H1 (cell line): ENCODE results near the gene GPR180. TPM values are rescaled to one million over a fixed set of nuclear protein-coding genes. Genes with fewer than 3 reads are reported as not detected.

ENCODE experiments used
- CTCF ChIA-PET: fragments of 300-600 bp; sonication (Branson Sonifier 250); formaldehyde crosslinking; loops from one replicate; lab custom pipeline; 2021; ENCODE audit not compliant: partially characterized antibody; lab: Charles Lee
- POLR2A ChIA-PET: fragments of 300-600 bp; sonication (Branson Sonifier 250); formaldehyde crosslinking; loops from one replicate; lab custom pipeline; 2021; ENCODE audit warnings: inconsistent platforms; ENCODE audit not compliant: partially characterized antibody; lab: Charles Lee
- DNase-seq, 2 experiments: peaks; one replicate each; pipeline versions ENCODE4 v3.0.0 to v3.0.0-alpha.2; 2010 to 2022; ENCODE audit warnings: low spot score in 2 of 2, low read depth in 1 of 2, mixed read lengths in 1 of 2
- FAIRE-seq: peaks from 2 replicates; lab custom pipeline; 2011; peaks lifted over from hg19 to GRCh38; lab: Jason Lieb, UNC
- H2AFZ ChIP-seq: 2 replicates; pipeline ENCODE4 v1.8.1; 2012; ENCODE audit warnings: low read length, inconsistent platforms
- H2AK5ac ChIP-seq: 2 replicates; pipeline ENCODE4 v1.6.1; 2013; ENCODE audit warnings: low read depth, low read length
- H2BK120ac ChIP-seq: replicated peaks from 2 replicates; pipeline ENCODE3; 2013; ENCODE audit warnings: low read depth, low read length, inconsistent platforms
- H2BK12ac ChIP-seq: 2 replicates; pipeline ENCODE4 v1.6.1; 2013; ENCODE audit warnings: low read depth, low read length
- H2BK15ac ChIP-seq: 2 replicates; pipeline ENCODE4 v1.6.1; 2013; ENCODE audit warnings: low read length
- H2BK20ac ChIP-seq: 2 replicates; pipeline ENCODE4 v1.6.1; 2013; ENCODE audit warnings: low read length
- H2BK5ac ChIP-seq: 2 replicates; pipeline ENCODE4 v1.6.1; 2013; ENCODE audit warnings: low read depth, low read length
- H3K14ac ChIP-seq: 2 replicates; pipeline ENCODE4 v1.6.1; 2013; ENCODE audit warnings: inconsistent platforms; ENCODE audit not compliant: insufficient read length
- H3K18ac ChIP-seq: 2 replicates; pipeline ENCODE4 v1.6.1; 2013; ENCODE audit warnings: low read length; ENCODE audit errors: extremely low read depth
- H3K23ac ChIP-seq: 2 replicates; pipeline ENCODE4 v1.6.1; 2013; ENCODE audit warnings: inconsistent platforms; ENCODE audit not compliant: insufficient read length
- H3K23me2 ChIP-seq: 2 replicates; pipeline ENCODE4 v1.6.1; 2013; ENCODE audit warnings: low read depth, low read length
- H3K27ac ChIP-seq: 2 replicates; pipeline ENCODE4 v1.6.1; 2011; ENCODE audit warnings: low read depth, low read length, inconsistent platforms
- H3K27me3 ChIP-seq, 4 experiments: replicated peaks in 1 of 4; 1 replicate in 1 of 4; 2 replicates in 3 of 4; pipeline versions ENCODE4 v1.6.1 to v1.8.1; 2011 to 2013; ENCODE audit warnings: low read length in 3 of 4, mild to moderate bottlenecking in 3 of 4, inconsistent platforms in 2 of 4, mixed read lengths in 2 of 4, moderate library complexity in 1 of 4; ENCODE audit not compliant: control insufficient read depth in 3 of 4, insufficient read depth in 3 of 4; ENCODE audit errors: extremely low read depth in 1 of 4
- H3K36me3 ChIP-seq, 4 experiments: 2 replicates each; pipeline versions ENCODE4 v1.6.1 to v1.8.1; 2011 to 2013; ENCODE audit warnings: mild to moderate bottlenecking in 4 of 4, low read length in 3 of 4, moderate library complexity in 2 of 4, control low read depth in 1 of 4, inconsistent platforms in 1 of 4; ENCODE audit not compliant: insufficient read depth in 4 of 4, control insufficient read depth in 2 of 4
- H3K4ac ChIP-seq: replicated peaks from 2 replicates; pipeline ENCODE3; 2013; ENCODE audit warnings: low read length, low read depth, mixed read lengths, inconsistent platforms; ENCODE audit not compliant: insufficient read length
- H3K4me1 ChIP-seq, 4 experiments: replicated peaks in 1 of 4; 1 replicate in 1 of 4; 2 replicates in 3 of 4; pipeline versions ENCODE4 v1.6.1 to v1.8.1; 2011 to 2013; ENCODE audit warnings: low read length in 3 of 4, inconsistent platforms in 2 of 4, mixed read lengths in 1 of 4; ENCODE audit not compliant: insufficient read depth in 4 of 4, control insufficient read depth in 3 of 4
- H3K4me2 ChIP-seq, 2 experiments: 2 replicates each; pipeline versions ENCODE4 v1.6.1 to v1.8.1; 2011 to 2013; ENCODE audit warnings: low read depth in 2 of 2, low read length in 2 of 2, control low read depth in 1 of 2, inconsistent platforms in 1 of 2, mild to moderate bottlenecking in 1 of 2; ENCODE audit not compliant: insufficient read depth in 1 of 2
- H3K4me3 ChIP-seq, 4 experiments: fragments of 200-600, 300-600 bp in 1 of 4; sonication (generic), shearing (Covaris generic), sonication (Bioruptor Twin) in 1 of 4; 2 replicates each; pipeline versions ENCODE4 v1.5.1 to v1.8.1; 2011 to 2016; ENCODE audit warnings: low read length in 4 of 4, low read depth in 3 of 4, control low read depth in 2 of 4, inconsistent platforms in 2 of 4, mild to moderate bottlenecking in 2 of 4, mixed read lengths in 1 of 4, moderate library complexity in 1 of 4; ENCODE audit not compliant: insufficient read depth in 2 of 4; ENCODE audit errors: extremely low read depth in 1 of 4
- H3K56ac ChIP-seq: replicated peaks from 2 replicates; pipeline ENCODE3; 2013; ENCODE audit warnings: low read depth, mild to moderate bottlenecking, mixed read lengths, low read length, inconsistent platforms; ENCODE audit not compliant: insufficient read length
- H3K79me1 ChIP-seq: 2 replicates; pipeline ENCODE4 v1.6.1; 2013; ENCODE audit warnings: low read depth, low read length, control low read depth
- H3K79me2 ChIP-seq, 2 experiments: 2 replicates each; pipeline versions ENCODE4 v1.6.1 to v1.8.1; 2012 to 2013; ENCODE audit warnings: low read length in 2 of 2, mild to moderate bottlenecking in 2 of 2, inconsistent platforms in 1 of 2; ENCODE audit not compliant: insufficient read depth in 2 of 2, control insufficient read depth in 1 of 2
- H3K9ac ChIP-seq, 4 experiments: replicated peaks in 1 of 4; 1 replicate in 1 of 4; 2 replicates in 3 of 4; pipeline versions ENCODE4 v1.6.1 to v1.8.1; 2011 to 2013; ENCODE audit warnings: low read depth in 3 of 4, low read length in 3 of 4, control low read depth in 2 of 4, mild to moderate bottlenecking in 2 of 4, moderate library complexity in 2 of 4, inconsistent platforms in 1 of 4; ENCODE audit errors: extremely low read depth in 1 of 4
- H3K9me3 ChIP-seq, 2 experiments: 2 replicates each; pipeline versions ENCODE4 v1.6.1 to v1.8.1; 2012 to 2013; ENCODE audit warnings: mild to moderate bottlenecking in 2 of 2, moderate library complexity in 2 of 2, control low read depth in 1 of 2, inconsistent platforms in 1 of 2, low read depth in 1 of 2, low read length in 1 of 2, mixed read lengths in 1 of 2; ENCODE audit not compliant: insufficient read depth in 2 of 2
- H4K20me1 ChIP-seq, 2 experiments: replicated peaks in 1 of 2; 2 replicates each; pipeline versions ENCODE3 to v1.8.1; 2011 to 2013; ENCODE audit warnings: inconsistent platforms in 2 of 2, low read length in 2 of 2, mild to moderate bottlenecking in 1 of 2; ENCODE audit not compliant: insufficient read depth in 2 of 2, control insufficient read depth in 1 of 2
- H4K5ac ChIP-seq: 2 replicates; pipeline ENCODE4 v1.6.1; 2013; ENCODE audit warnings: low read length, low read depth, mixed read lengths, inconsistent platforms; ENCODE audit not compliant: insufficient read length
- H4K8ac ChIP-seq: 2 replicates; pipeline ENCODE4 v1.8.0; 2013; ENCODE audit warnings: mild to moderate bottlenecking, moderate library complexity, low read length, inconsistent platforms; ENCODE audit not compliant: insufficient read depth; ENCODE audit errors: extremely low read depth
- H4K91ac ChIP-seq: replicated peaks from 2 replicates; pipeline ENCODE3; 2013; ENCODE audit warnings: low read length, mixed read lengths, inconsistent platforms; ENCODE audit not compliant: insufficient read length
- EZH2 ChIP-seq: fragments of 200-600 bp; sonication (generic); IDR thresholded peaks from 2 replicates; pipeline ENCODE4 v1.7.1; 2012; ENCODE audit warnings: low read depth, mild to moderate bottlenecking, moderate library complexity, low read length, inconsistent platforms; ENCODE audit not compliant: severe bottlenecking
- MAFK ChIP-seq: IDR thresholded peaks from 2 replicates; pipeline ENCODE4 v1.6.1; 2012; ENCODE audit warnings: low read depth, mild to moderate bottlenecking, improper control_type of control experiment, low read length
- WGBS, 2 experiments: shearing (Covaris generic) in 1 of 2; methylation state at CpG; one replicate each; pipeline versions ENCODE4 v1.1.6 to v1.1.7; 2013 to 2015; ENCODE audit warnings: low lambda C conversion rate in 2 of 2, mixed read lengths in 2 of 2, inconsistent platforms in 1 of 2, low coverage in 1 of 2, missing lambda C conversion rate in 1 of 2; ENCODE audit not compliant: insufficient replicate concordance in 2 of 2, insufficient coverage in 1 of 2, insufficient read length in 1 of 2; ENCODE audit errors: extremely low coverage in 1 of 2, missing lambda C conversion rate in 1 of 2; 5-methylcytosine and 5-hydroxymethylcytosine counted together
- polyA plus RNA-seq, 7 experiments: library from polyadenylated mRNA; depleted of rRNA in 3 of 7; stranded (reverse) in 5 of 7; unstranded in 2 of 7; fragments of >200 nt in 5 of 7; fragments of 200-250 nt in 2 of 7; gene quantifications; 1 replicate in 5 of 7; 2 replicates in 1 of 7; 4 replicates in 1 of 7; pipeline versions ENCODE4 v1.2.1 to v1.2.3, GENCODE V29; 2011 to 2013; ENCODE audit warnings: missing spikeins in 2 of 7, mixed read lengths in 2 of 7
- total RNA-seq: library from RNA; stranded (reverse); fragmentation: NEBNext Ultra II Directional; extraction: Animal tissue kit (Norgen Biotek cat#: 25700); gene quantifications from 2 replicates; pipeline ENCODE4 v1.2.1, GENCODE V29; 2021
- TF ChIP-seq, protein P1 (sequence below): IDR thresholded peaks from 2 replicates; pipeline ENCODE4 v1.6.1; 2012; ENCODE audit warnings: inconsistent platforms

The GPR180 gene
- total and polyA plus RNA-seq, 2 of the 8 experiments (the other 6 are each of a cell fraction or from before 2014, with no cell fraction given): 1.8 to 4.8 TPM

DNA sequence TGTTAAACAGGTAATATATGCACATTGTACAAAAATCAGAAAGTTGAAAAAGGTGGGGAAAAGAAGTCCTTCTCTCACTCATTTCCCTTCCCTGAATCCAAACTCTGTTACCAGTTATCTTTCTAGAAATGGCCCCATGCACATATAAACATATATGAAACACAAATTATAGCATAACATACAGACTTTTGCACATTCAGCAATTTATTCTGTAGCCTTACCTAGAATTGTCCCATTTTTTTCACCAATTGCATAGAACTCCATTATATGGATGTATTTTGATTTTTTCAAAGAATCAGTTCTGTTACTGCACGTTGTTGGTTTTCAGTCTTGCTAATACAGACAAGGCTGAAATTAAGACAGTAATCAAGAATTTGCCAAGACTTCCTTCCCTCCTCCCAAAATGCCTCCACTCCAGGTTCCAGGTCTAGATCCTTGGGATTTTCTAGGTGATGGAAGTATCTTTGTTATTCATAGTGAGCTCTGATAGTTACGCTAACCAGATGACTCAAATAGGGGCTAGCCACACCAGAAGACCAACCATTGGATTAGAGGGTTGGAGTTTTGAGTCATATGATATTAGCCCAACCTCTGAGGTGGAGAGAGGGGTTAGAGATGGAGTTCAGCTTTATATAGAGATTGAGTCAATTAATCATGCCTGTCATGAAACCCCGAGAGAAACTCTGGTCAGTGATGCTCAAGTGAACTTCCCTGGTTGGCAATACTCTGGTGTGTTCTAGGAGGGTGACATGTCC is 30.7 kb downstream of the GPR180 start:
- no peak overlapping the region for H2BK120ac ChIP-seq
- peaks cover 0 to 24% (median 0%) of the 10 kb centered on the region in 4 experiments; a peak in 2 of 8 replicates for H3K36me3 ChIP-seq
- no peak overlapping the region for H3K4me3 ChIP-seq
- H2BK12ac ChIP-seq: no peak overlapping the region
- ChIA-PET POLR2A (interaction anchor here (1.0 kb wide), 1 partner anchor 30 kb away, joined by 4 read pairs; the partner anchor contains the start of gene GPR180), CTCF (interaction anchor here (0.7 kb wide), 1 partner anchor 242 kb away, joined by 3 read pairs; no protein-coding TSS in a partner anchor)
- H2BK20ac ChIP-seq: no peak overlapping the region
- H3K9me3 ChIP-seq: no peaks in the 10 kb centered on the region
- no peak overlapping the region for H3K4ac ChIP-seq
- no peak overlapping the region for H4K5ac ChIP-seq
- no peak overlapping the region for H2AFZ ChIP-seq
- peak; percentile 28 for FAIRE-seq
- H2BK15ac ChIP-seq: no peak overlapping the region
- H3K56ac ChIP-seq: no peak overlapping the region
- no peak overlapping the region for H3K18ac ChIP-seq
- no peak overlapping the region for H3K14ac ChIP-seq
- no peak overlapping the region for H2BK5ac ChIP-seq
- H3K4me1 ChIP-seq: peaks cover 0 to 2% (median 0%) of the 10 kb centered on the region in 4 experiments; a peak in 2 of 7 replicates
- H3K27ac ChIP-seq: no peak overlapping the region
- no peak overlapping the region for H4K8ac ChIP-seq
- no peak overlapping the region for H3K9ac ChIP-seq
- no peak overlapping the region for H3K23ac ChIP-seq
- H3K27me3 ChIP-seq: no peaks in the 10 kb centered on the region
- H4K91ac ChIP-seq: no peak overlapping the region
- H4K20me1 ChIP-seq: no peaks in the 10 kb centered on the region
- no peak for DNase-seq
- H3K79me1 ChIP-seq: no peaks in the 10 kb centered on the region
- no peaks in the 10 kb centered on the region for H3K23me2 ChIP-seq
- H3K4me2 ChIP-seq: no peak overlapping the region
- no peak overlapping the region for H2AK5ac ChIP-seq
- H3K79me2 ChIP-seq: no peaks in the 10 kb centered on the region
- TF ChIP-seq MAFK (peak; percentile 28; the same call in 1 of the 2 replicates), EZH2 (no peak)
- TF ChIP-seq, protein P1, sequence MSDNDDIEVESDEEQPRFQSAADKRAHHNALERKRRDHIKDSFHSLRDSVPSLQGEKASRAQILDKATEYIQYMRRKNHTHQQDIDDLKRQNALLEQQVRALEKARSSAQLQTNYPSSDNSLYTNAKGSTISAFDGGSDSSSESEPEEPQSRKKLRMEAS: no peak
- WGBS, 2 experiments: 85% methylated on average over 3 of the region's 3 CpGs; no CpG with 5 or more reads in 1 of the 2 experiments
